Gastrocnemius medialis (tissue), 4 donors: Measurements from ENCODE around the gene RABGAP1L.

ENCODE experiments used
- POLR2A ChIP-seq, 2 donors: fragments of 450-650 bp; IDR thresholded peaks; one replicate each; pipeline ENCODE4 v1.6.1; 2017; ENCODE audit warnings: antibody characterized with exemption in 2 of 2, mild to moderate bottlenecking in 2 of 2, moderate library complexity in 2 of 2
- TF ChIP-seq, protein P1 (sequence below), 5 experiments: fragments of 450-650 bp in 3 of 5; fragments of 200-600 bp in 2 of 5; sonication (generic) in 2 of 5; IDR thresholded peaks in 4 of 5; conservative IDR thresholded peaks in 1 of 5; 1 replicate in 4 of 5; 2 replicates in 1 of 5; pipeline ENCODE4 v1.5.1; 2016 to 2019; ENCODE audit warnings: antibody characterized with exemption in 5 of 5, mild to moderate bottlenecking in 3 of 5, moderate library complexity in 3 of 5

DNA sequence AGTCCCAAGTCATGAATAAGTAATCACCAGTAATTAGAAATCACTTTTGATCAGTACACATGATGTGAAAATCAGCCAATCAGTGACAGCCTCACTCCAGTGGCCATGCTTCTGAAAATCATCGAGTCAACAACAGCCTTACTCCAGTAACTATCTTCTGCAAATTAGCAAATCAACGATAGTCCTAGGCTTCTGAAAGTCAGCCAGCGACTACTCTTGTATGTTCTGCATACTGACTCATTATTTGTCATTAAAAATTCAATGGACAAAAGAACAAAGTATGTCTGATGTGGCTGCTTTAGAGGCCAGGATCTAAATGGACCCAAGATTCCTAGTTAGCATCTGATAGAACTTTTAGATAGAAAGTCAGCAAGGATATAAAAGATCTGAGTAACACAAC, 391.0 kb downstream of the RABGAP1L start:
- TF ChIP-seq, protein P1, sequence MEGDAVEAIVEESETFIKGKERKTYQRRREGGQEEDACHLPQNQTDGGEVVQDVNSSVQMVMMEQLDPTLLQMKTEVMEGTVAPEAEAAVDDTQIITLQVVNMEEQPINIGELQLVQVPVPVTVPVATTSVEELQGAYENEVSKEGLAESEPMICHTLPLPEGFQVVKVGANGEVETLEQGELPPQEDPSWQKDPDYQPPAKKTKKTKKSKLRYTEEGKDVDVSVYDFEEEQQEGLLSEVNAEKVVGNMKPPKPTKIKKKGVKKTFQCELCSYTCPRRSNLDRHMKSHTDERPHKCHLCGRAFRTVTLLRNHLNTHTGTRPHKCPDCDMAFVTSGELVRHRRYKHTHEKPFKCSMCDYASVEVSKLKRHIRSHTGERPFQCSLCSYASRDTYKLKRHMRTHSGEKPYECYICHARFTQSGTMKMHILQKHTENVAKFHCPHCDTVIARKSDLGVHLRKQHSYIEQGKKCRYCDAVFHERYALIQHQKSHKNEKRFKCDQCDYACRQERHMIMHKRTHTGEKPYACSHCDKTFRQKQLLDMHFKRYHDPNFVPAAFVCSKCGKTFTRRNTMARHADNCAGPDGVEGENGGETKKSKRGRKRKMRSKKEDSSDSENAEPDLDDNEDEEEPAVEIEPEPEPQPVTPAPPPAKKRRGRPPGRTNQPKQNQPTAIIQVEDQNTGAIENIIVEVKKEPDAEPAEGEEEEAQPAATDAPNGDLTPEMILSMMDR (IDR thresholded peaks at IDR 0.05 in 4 of 5, conservative IDR thresholded peaks at IDR 0.05 in 1 of 5), result no peak
- TF ChIP-seq POLR2A (IDR thresholded peaks at IDR 0.05), result no peak
